NCI-H748 treated with DMSO at 0.1 percent for 48 hours (cell line): ENCODE measurements around the gene SMG1.
"Not testable (repeated sequence)": the region's sequence is repeated elsewhere in the genome, so short reads cannot be mapped to it uniquely, and the experiment has no call there.

Experiments
- DNase-seq: peaks from one replicate; lab custom pipeline; 2025; lab: John Stamatoyannopoulos, UW

The SMG1 gene

DNA sequence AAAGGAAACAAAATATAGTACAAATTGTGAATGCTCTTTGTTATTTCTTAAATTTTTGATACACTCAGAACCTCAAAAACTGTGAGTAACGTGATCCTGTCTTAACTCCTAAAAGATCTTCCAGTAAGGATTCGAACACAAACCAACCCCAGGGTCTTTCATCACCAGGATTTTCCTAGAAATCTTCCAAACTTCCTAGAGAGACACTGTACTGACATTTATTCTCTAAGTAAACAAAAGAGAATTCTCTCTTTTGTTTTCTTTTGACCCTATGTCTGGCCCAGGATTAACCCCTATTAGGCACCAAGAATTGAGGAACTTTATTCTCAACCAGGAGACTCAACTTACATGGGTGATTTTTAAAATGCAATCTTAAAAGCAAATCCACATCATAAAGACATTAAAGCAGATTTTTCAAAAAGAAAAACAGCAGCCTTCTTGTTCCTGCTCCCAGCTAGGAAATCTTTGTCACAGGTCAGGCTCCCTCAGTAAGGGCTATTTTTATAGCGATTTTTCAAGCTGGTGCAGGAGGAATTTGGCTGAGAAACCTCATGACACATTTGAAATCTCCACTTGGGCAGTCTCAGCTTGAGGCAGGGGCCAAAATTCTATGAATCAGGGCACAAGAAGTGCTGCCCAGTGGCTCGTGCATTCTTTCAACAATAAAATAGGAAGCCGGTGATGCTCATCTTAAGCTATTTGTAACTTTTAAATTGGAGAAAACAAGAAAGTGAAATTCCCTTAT lies 6.2 kb upstream of the SMG1 start:
- no peak for DNase-seq

- DNase-seq: no peak
These were observed 5.5 kb upstream of the SMG1 start for GRCh38 chr16:18931756-18932155.

- DNase-seq: not testable (repeated sequence)
These were observed 3.9 kb upstream of the SMG1 start for GRCh38 chr16:18930095-18930494.

GRCh38 chr16:18928073-18928472 lies 1.9 kb upstream of the SMG1 start:
- DNase-seq: not testable (repeated sequence)

DNA sequence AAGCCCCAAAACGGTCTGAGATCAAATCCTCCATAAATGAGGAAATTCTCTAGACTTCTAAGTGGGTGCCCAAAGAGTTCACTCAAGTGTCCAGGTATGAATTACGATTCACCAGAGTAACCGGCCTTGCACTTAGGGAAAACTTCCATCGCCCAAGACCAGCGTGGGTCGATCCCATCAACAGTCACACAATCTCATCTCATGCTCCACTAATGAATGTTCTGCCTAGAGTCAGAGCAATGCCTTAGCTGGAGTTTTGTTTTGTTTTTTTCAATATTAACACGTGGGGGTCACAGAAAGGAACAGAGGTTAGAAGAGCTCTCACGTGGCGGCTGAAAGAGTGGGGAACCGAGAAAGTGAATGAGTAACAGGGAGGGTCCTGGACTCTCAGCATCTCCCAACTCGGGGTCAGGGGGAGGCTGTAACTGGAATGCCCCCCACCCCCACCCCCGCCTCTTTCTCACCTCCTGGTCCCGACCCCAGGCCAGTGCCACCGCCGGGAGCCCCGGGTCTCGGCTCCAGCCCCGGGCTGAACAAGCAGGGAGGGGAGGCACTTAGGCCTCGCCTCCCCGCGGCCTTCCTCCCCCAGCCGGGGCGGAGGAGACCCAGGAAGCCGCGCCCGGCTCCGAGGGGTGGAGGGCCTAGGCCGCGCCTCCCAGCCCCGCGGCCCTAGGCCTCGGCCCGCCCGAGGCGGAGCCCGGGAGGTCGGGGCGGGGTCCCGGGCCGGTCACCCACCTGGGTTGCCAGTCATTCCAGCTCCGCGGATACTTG lies 808 bp downstream of the SMG1 start:
- DNase-seq: not testable (repeated sequence)

- not testable (repeated sequence) for DNase-seq
These were observed 2.3 kb downstream of the SMG1 start for GRCh38 chr16:18923935-18924334.

- DNase-seq: not testable (repeated sequence)
These were observed 3.1 kb downstream of the SMG1 start for GRCh38 chr16:18923124-18923523.

DNA sequence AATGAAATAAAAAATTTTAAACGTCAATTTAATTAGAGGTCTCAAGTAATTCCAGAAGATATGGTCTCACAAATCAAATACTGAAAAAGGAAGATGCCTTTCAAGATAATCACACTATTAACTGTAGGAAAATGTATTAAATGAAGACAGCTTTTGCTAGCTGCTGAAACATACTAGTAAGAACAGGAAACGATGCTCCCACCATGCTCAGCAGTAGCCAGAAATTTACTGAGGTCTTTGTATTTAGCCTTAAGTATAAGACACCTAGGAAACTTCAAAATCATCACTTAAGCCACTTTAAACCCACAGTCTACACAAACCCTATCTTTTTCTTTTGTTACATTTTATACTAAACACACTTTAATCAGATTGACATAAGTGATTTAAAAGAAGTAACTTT lies 16.6 kb downstream of the SMG1 start:
- not testable (repeated sequence) for DNase-seq

- DNase-seq: not testable (repeated sequence)
These were observed 17.5 kb downstream of the SMG1 start for GRCh38 chr16:18908716-18909115.

DNA sequence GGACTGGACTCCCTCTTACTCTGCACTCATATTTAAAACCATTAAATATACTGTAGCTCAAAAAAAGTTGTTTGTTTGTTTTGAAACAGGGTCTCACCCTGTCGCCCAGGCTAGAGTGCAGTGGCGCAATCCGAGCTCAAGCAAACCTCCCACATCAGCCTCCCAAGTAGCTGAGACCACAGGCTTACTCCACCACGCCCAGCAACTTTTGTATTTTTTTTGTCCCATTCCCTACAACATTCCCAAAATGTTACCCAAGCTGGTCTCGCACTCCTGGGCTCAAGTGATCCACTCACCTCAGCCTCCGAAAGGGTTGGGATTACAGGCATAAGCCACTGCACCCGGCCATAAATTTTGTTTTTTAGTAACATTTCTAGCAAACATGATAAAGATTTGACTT lies 23.4 kb downstream of the SMG1 start:
- DNase-seq: not testable (repeated sequence)

- not testable (repeated sequence) for DNase-seq
These were observed 24.2 kb downstream of the SMG1 start for GRCh38 chr16:18902044-18902443.

DNA sequence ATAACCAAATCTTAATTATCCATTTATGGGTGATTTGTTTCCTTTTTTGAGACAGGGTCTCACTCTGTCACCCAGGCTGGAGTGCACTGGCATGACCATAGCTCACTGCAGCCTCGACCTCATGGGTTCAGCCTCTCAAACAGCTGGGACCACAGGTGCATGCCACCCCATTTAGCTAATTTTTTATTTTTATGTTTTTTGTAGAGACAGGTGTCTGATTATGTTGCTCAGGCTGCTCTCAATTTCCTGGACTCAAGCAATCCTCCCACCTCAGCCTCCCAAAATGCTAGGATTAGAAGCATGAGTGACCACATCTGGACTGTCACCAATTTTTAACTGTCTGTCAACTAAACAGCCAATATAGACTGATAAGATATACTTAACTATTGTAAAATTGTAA lies 25.0 kb downstream of the SMG1 start:
- DNase-seq: not testable (repeated sequence)

DNA sequence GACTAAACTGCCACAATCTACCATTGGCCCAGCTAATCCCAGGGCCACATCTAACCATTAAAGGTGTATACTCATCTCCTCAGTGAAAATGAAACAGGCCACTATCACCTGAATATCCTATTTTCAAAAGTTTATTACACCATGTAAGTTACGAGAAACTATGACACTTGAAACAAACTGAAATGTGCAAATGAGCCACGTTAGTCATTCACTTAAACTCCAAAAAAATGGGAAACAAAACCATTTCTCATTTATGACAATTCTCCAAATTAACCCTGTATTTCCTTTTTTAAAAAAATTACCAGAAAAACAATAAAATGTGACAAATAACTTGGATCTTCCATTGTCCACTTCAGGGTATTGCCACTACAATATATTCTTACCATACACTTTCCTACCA lies 41.8 kb downstream of the SMG1 start:
- DNase-seq: not testable (repeated sequence)

GRCh38 chr16:18877734-18878133 lies 48.5 kb downstream of the SMG1 start:
- DNase-seq: not testable (repeated sequence)

GRCh38 chr16:18877259-18877658 lies 48.9 kb downstream of the SMG1 start:
- DNase-seq: not testable (repeated sequence)

- not testable (repeated sequence) for DNase-seq
These were observed 49.9 kb downstream of the SMG1 start for GRCh38 chr16:18876301-18876700.

- not testable (repeated sequence) for DNase-seq
These were observed 57.0 kb downstream of the SMG1 start for GRCh38 chr16:18869043-18869771.

DNA sequence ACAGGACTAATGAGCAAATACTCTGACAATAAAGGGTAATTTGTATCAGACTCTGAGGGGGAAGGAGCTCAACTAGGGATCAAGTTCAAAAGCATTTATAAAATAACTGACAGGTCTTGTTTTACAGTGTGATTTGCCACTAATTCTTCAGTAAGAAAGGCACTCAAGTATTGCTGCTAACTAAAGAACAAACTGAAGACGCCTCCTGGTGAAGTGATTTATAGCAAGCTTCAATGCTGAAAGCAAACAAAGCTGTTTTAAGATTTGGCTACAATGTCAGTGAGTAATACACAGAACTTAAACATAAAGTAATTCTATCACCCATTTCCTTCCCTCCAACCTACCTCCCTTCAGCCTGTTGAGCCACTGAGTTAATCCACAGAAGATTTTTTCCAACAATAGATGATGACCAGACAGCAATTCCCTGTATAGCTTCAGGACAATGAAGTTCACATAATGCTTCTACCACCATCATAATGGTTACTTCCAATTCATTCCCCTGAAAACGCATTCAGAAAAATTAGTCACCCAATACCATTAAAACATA lies 59.9 kb downstream of the SMG1 start:
- not testable (repeated sequence) for DNase-seq

GRCh38 chr16:18862891-18863290 lies 63.3 kb downstream of the SMG1 start:
- DNase-seq: not testable (repeated sequence)

- no peak for DNase-seq
These were observed 71.0 kb downstream of the SMG1 start for GRCh38 chr16:18855196-18855595.

GRCh38 chr16:18853694-18854093 lies 72.5 kb downstream of the SMG1 start:
- no peak for DNase-seq

DNA sequence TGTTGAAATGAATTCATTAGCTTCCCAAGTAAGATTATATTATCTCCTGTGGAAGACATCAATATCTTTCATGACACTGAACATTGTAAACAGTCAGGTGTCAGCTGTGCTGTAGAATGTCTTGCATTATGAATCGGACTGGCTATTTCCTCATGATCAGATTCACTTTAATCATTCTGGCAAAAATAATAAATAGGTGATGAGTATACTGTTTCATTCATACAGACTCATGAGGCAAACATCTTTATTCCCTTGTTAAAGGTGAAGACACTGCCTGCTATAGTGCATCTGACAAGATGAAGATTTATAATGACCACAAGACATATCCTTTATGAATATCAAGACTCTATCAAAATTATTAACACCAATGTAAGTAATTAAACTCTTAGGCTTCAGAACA lies 73.6 kb downstream of the SMG1 start:
- no peak for DNase-seq
